Neural progenitor cell (in vitro differentiated cells): ENCODE measurements around the gene GRM3. TPM values are rescaled to one million over a fixed set of nuclear protein-coding genes. Genes with fewer than 3 reads are reported as not detected.

ENCODE experiments used
- DNase-seq: peaks from one replicate; pipeline ENCODE4 v3.0.0-alpha.2; 2016; ENCODE audit warnings: low spot score
- H2AFZ ChIP-seq: fragments of 200-600 bp; sonication (generic); replicated peaks from 2 replicates; pipeline ENCODE4 v1.6.1; 2016; ENCODE audit warnings: antibody characterized with exemption
- H3F3A ChIP-seq: fragments of 200-600 bp; sonication (generic); 2 replicates; pipeline ENCODE4 v1.6.1; 2016; ENCODE audit warnings: antibody characterized with exemption, low read depth
- H3K27ac ChIP-seq: fragments of 200-600 bp; sonication (generic); 2 replicates; pipeline ENCODE4 v1.5.1; 2016; ENCODE audit warnings: mild to moderate bottlenecking
- H3K27me3 ChIP-seq: fragments of 200-600 bp; sonication (generic); 2 replicates; pipeline ENCODE4 v1.6.1; 2016; ENCODE audit warnings: mild to moderate bottlenecking, moderate library complexity
- H3K36me3 ChIP-seq: fragments of 200-600 bp; sonication (generic); 2 replicates; pipeline ENCODE4 v1.5.1; 2016
- H3K4me1 ChIP-seq: fragments of 200-600 bp; sonication (generic); 2 replicates; pipeline ENCODE4 v1.6.1; 2016; ENCODE audit warnings: mixed run types
- H3K4me2 ChIP-seq: fragments of 200-600 bp; sonication (generic); 2 replicates; pipeline ENCODE4 v1.6.1; 2016
- H3K4me3 ChIP-seq: fragments of 200-600 bp; sonication (generic); 2 replicates; pipeline ENCODE4 v1.5.1; 2016
- H3K79me2 ChIP-seq: fragments of 200-600 bp; sonication (generic); 2 replicates; pipeline ENCODE4 v1.6.1; 2016; ENCODE audit warnings: low read depth
- H3K9ac ChIP-seq: fragments of 200-600 bp; sonication (generic); 2 replicates; pipeline ENCODE4 v1.6.1; 2016
- H3K9me3 ChIP-seq: fragments of 200-600 bp; sonication (generic); 2 replicates; pipeline ENCODE4 v1.5.1; 2016; ENCODE audit warnings: low read depth
- H4K20me1 ChIP-seq: fragments of 200-600 bp; sonication (generic); 2 replicates; pipeline ENCODE4 v1.6.1; 2016; ENCODE audit warnings: low read depth
- H3K27ac Mint-ChIP-seq: 3 replicates; pipeline ENCODE4 v1.8.0; 2021; ENCODE audit warnings: mixed read lengths
- H3K27me3 Mint-ChIP-seq: 2 replicates; pipeline ENCODE4 v1.8.0; 2022; ENCODE audit warnings: low read depth, mild to moderate bottlenecking, inconsistent platforms, moderate library complexity, mixed read lengths; ENCODE audit not compliant: insufficient read depth
- H3K36me3 Mint-ChIP-seq: 3 replicates; pipeline ENCODE4 v1.8.0; 2021; ENCODE audit warnings: mixed read lengths
- H3K4me1 Mint-ChIP-seq: 3 replicates; pipeline ENCODE4 v1.8.0; 2021; ENCODE audit warnings: mixed read lengths
- H3K4me3 Mint-ChIP-seq: 3 replicates; pipeline ENCODE4 v1.8.0; 2021; ENCODE audit warnings: mild to moderate bottlenecking, moderate library complexity, mixed read lengths
- H3K9me3 Mint-ChIP-seq: 3 replicates; pipeline ENCODE4 v1.8.0; 2020; ENCODE audit warnings: mixed read lengths
- CTCF ChIP-seq: fragments of 200-600 bp; sonication (generic); IDR thresholded peaks from 2 replicates; pipeline ENCODE4 v1.5.1; 2017; ENCODE audit warnings: antibody characterized with exemption, mild to moderate bottlenecking
- EZH2 ChIP-seq: fragments of 200-600 bp; sonication (generic); IDR thresholded peaks from 2 replicates; pipeline ENCODE4 v1.6.1; 2017; ENCODE audit warnings: antibody characterized with exemption, mild to moderate bottlenecking, moderate library complexity
- EZH2phosphoT487 ChIP-seq: fragments of 200-600 bp; sonication (generic); IDR thresholded peaks from 2 replicates; pipeline ENCODE4 v1.6.1; 2017; ENCODE audit warnings: antibody characterized with exemption
- total RNA-seq: library from RNA; depleted of rRNA; stranded (reverse); fragments of >200 nt; gene quantifications from 2 replicates; pipeline ENCODE4 v1.2.3, GENCODE V29; 2015; ENCODE audit warnings: low replicate concordance

GRM3 gene
- total RNA-seq, 1 donor from 2014 or later = 22.2 TPM

- H3K4me1 Mint-ChIP-seq = no peaks in the 10 kb centered on the region
- H3K4me2 ChIP-seq = no peak overlapping the region
- no peaks in the 10 kb centered on the region for H3F3A ChIP-seq
- H3K4me1 ChIP-seq = no peaks in the 10 kb centered on the region
- no peak overlapping the region for H3K9ac ChIP-seq
- TF ChIP-seq CTCF = no peak
- TF ChIP-seq EZH2phosphoT487 = no peak
- TF ChIP-seq EZH2 = no peak
- no peak overlapping the region for H3K4me3 ChIP-seq
- no peak overlapping the region for H3K27ac ChIP-seq
- no peaks in the 10 kb centered on the region for H3K27me3 Mint-ChIP-seq
- H3K27me3 ChIP-seq = no peaks in the 10 kb centered on the region
- H4K20me1 ChIP-seq = no peaks in the 10 kb centered on the region
- no peak overlapping the region for H3K4me3 Mint-ChIP-seq
- H3K79me2 ChIP-seq = no peaks in the 10 kb centered on the region
- H3K36me3 ChIP-seq = no peaks in the 10 kb centered on the region
- H3K9me3 ChIP-seq = no peaks in the 10 kb centered on the region
- no peak overlapping the region for H2AFZ ChIP-seq
- no peaks in the 10 kb centered on the region for H3K9me3 Mint-ChIP-seq
- H3K36me3 Mint-ChIP-seq = no peaks in the 10 kb centered on the region
- no peak for DNase-seq
- no peak overlapping the region for H3K27ac Mint-ChIP-seq
These were observed 45.7 kb downstream of the GRM3 start for GRCh38 chr7:86689363-86689762.

DNA sequence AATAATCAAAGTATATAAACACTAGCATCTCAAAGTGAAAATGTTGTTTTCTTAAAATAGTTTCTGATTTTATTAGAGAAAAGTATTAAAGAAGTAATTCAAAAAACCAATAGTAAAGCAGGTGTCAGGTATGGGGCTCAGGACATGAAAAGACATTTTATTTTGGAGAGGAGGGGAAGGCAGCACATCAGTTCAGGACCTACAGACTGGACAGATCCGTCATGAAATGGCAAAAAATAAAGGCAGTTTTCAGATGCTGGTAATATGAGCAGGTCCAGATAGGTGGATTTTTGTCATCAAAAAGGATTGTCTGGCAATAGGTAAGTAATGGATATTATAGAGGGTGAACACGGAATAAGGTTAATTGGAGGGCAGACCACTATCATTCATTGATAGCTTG lies 49.0 kb downstream of the GRM3 start:
- H3K27ac Mint-ChIP-seq = no peak overlapping the region
- no peaks in the 10 kb centered on the region for H3K79me2 ChIP-seq
- no peaks in the 10 kb centered on the region for H3K36me3 ChIP-seq
- H3K27me3 ChIP-seq = no peaks in the 10 kb centered on the region
- H3K4me3 ChIP-seq = no peak overlapping the region
- TF ChIP-seq EZH2 (no peak), CTCF (no peak), EZH2phosphoT487 (no peak)
- H3F3A ChIP-seq = peaks cover 4% of the 10 kb centered on the region
- H2AFZ ChIP-seq = no peak overlapping the region
- no peaks in the 10 kb centered on the region for H3K4me1 Mint-ChIP-seq
- H3K27ac ChIP-seq = no peak overlapping the region
- no peaks in the 10 kb centered on the region for H3K9me3 Mint-ChIP-seq
- DNase-seq = no peak
- H4K20me1 ChIP-seq = no peaks in the 10 kb centered on the region
- no peaks in the 10 kb centered on the region for H3K36me3 Mint-ChIP-seq
- no peak overlapping the region for H3K9ac ChIP-seq
- H3K9me3 ChIP-seq = no peaks in the 10 kb centered on the region
- H3K4me1 ChIP-seq = peaks cover 19% of the 10 kb centered on the region
- peaks cover 2% of the 10 kb centered on the region for H3K27me3 Mint-ChIP-seq
- no peak overlapping the region for H3K4me3 Mint-ChIP-seq
- H3K4me2 ChIP-seq = no peak overlapping the region

DNA sequence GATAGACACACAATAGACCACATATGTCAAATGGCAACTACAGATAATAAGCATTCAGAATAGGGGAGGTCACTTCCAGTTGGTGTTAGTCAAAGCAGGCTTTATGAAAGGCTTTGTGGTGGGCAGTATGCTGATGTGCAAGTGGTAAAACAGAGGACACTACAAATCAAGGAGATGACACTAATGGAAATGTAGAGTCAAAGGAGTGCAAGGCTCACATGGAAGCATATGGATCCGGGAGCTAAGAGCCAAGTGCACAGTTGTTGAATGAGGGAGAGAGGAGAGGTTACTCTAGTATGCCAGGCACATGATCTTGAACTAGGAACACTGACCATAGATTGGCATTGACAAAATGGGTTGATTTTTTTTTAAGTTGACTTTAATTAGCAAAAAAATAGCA lies 62.7 kb downstream of the GRM3 start:
- Histone ChIP-seq H2AFZ (no peak overlapping the region), H4K20me1 (no peaks in the 10 kb centered on the region), H3K4me2 (no peak overlapping the region), H3K9me3 (no peaks in the 10 kb centered on the region), H3F3A (peaks cover 25% of the 10 kb centered on the region), H3K79me2 (no peaks in the 10 kb centered on the region), H3K27me3 (no peaks in the 10 kb centered on the region), H3K36me3 (no peaks in the 10 kb centered on the region), H3K27ac (no peak overlapping the region), H3K9ac (no peak overlapping the region), H3K4me1 (peaks cover 73% of the 10 kb centered on the region), H3K4me3 (no peak overlapping the region)
- Mint-ChIP-seq H3K27me3 (no peaks in the 10 kb centered on the region), H3K9me3 (no peaks in the 10 kb centered on the region), H3K27ac (no peak overlapping the region), H3K4me1 (peaks cover 22% of the 10 kb centered on the region), H3K36me3 (peaks cover 2% of the 10 kb centered on the region), H3K4me3 (no peak overlapping the region)
- DNase-seq = no peak
- TF ChIP-seq EZH2phosphoT487 (no peak), EZH2 (no peak), CTCF (no peak)
